ENCODE measurements around the gene TOM1L1. TPM values are rescaled to one million over a fixed set of nuclear protein-coding genes. Genes with fewer than 3 reads are reported as not detected.

Gene TOM1L1
- 16.2 and 30.3 TPM in 2 replicates for total RNA-seq

GRCh38 chr17:54900457-54901229 lies at the start of gene TOM1L1:
Gene TOM1L1, plus strand, starts transcription at chr17:54900852. Its CDS starts 14 bp downstream, at chr17:54900866.

DNA sequence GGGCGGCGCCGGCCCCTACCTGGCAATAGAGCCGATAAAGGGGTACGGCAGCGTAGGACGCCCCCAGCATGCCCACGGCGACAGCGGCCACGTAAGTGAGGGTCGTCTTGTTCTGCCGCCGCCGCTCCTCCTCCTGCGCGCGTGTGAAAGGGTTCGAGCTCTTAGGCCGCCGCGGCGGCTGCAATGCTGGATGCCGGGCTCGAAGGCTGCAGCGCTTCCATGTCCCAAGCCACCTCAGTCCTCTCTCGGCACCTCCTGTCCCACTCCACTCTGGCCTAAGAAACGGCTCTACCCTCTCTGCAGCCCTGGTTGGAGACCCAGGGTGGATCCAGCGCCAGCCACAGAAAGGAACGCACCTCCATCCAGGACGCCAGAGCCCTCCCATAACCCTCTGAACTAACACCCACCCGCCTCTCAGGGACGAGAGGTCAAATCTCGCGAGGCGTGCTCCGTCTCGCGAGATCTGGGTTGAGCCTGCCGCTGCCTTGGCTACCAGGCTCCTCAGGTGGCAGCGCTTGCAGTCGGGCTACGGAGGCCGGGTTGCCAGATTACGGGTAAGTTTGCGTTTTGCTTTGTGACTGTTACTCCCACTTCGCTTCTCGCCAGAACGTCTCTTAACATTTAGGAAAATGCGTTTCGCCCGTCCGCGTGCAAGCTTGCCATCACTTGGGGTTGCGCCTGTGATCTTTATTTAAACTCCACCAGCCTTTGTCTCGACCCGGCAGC lies 67.8 kb downstream of the TOM1L1 start, which contains the start of the genes COX11 and STXBP4:
Gene COX11, minus strand, starts transcription at position 393 of the 726 bp plus-strand sequence. Its CDS starts 8 bp downstream, at position 385.
Gene STXBP4, plus strand, starts transcription at position 504 of the 726 bp plus-strand sequence. CDS start 17,455 bp downstream, outside the sequence.

Small RNA genes within 50 kb of the gene (small RNA-seq; reads per million reads assigned to genes)
- not detected for gene AC007485.1

Other genes starting within 250 kb of the TOM1L1 start
- 59.4 and 95.5 TPM in 2 replicates for gene COX11, start 67.8 kb downstream of the TOM1L1 start, total RNA-seq
- gene STXBP4, start 67.9 kb downstream of the TOM1L1 start, total RNA-seq: 13.5 and 16.5 TPM in 2 replicates

All from subcutaneous preadipocyte (primary cell).